ENCODE data around the gene ABCD1. TPM values are rescaled to one million over a fixed set of nuclear protein-coding genes. Genes with fewer than 3 reads are reported as not detected.
A peak's percentile ranks its signal among the peaks of the same experiment; 100 is the strongest.

Gene ABCD1
- total RNA-seq, 3 donors from 2014 or later: 10.2 to 27.8 (median 10.5) TPM

- TF ChIP-seq POLR2A (IDR thresholded peaks at IDR 0.05): no peak
- no peak for TF ChIP-seq CTCF (IDR thresholded peaks at IDR 0.05)
- no peak for TF ChIP-seq POLR2AphosphoS5 (IDR thresholded peaks at IDR 0.05)
- no peak for DNase-seq (ENCODE audit: low spot score in 2 of 2)
- Histone ChIP-seq H3K4me1 (no peaks in the 10 kb centered on the region), H3K27ac (peak overlapping the region in 1 of 2 donors; percentile 23), H3K4me3 (no peak overlapping the region), H3K9me3 (peaks cover 5% of the 10 kb centered on the region in 2 donors), H3K27me3 (peaks cover 0 to 23% of the 10 kb centered on the region in 2 donors), H3K36me3 (no peaks in the 10 kb centered on the region)
- intact Hi-C loops (cut with DNase I; ENCODE audit: low total_unique reads): no loop called here
Measured at GRCh38 chrX:153732401-153732800, 7.7 kb downstream of the ABCD1 start.

DNA sequence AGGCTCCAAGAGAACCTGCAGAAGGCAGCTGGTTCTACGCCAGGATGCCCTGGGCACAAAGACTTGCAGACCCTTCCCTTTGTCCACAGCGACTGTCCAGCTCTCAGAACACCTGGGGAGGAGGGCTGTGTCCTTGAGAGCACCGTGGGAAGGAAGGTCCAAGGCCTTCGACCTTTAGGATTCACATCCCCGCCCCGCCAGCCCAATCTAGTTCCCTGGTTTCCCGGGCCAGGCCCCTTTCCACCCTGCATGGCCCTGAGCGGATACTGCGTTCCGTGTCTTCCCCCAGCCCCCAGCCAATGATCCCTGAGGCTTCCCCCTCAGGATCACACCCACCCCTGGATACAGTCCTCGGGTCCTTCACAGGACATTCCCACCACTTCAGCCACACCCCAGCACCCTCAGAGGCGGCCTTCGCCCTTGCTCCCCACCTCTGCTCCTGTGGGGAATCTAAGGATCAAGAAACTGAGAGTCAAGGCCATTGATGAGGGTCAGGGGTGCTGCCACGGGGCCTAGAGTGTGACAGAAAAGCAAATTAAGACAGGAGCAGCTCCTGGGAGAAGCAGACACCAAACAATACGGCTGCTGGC, 9.1 kb downstream of the ABCD1 start:
- H3K9me3 ChIP-seq: peaks cover 5% of the 10 kb centered on the region in 2 donors
- no peak for DNase-seq (ENCODE audit: low spot score in 2 of 2)
- TF ChIP-seq CTCF (IDR thresholded peaks at IDR 0.05) (no peak), POLR2A (IDR thresholded peaks at IDR 0.05) (no peak), POLR2AphosphoS5 (IDR thresholded peaks at IDR 0.05) (no peak)
- no peaks in the 10 kb centered on the region for H3K36me3 ChIP-seq
- H3K4me1 ChIP-seq: no peaks in the 10 kb centered on the region
- intact Hi-C loops (cut with DNase I; ENCODE audit: low total_unique reads): no loop called here
- H3K27ac ChIP-seq: no peak overlapping the region
- no peak overlapping the region for H3K4me3 ChIP-seq
- H3K27me3 ChIP-seq: peaks cover 0 to 25% of the 10 kb centered on the region in 2 donors

- TF ChIP-seq POLR2AphosphoS5 (IDR thresholded peaks at IDR 0.05) (no peak), CTCF (IDR thresholded peaks at IDR 0.05) (no peak), POLR2A (IDR thresholded peaks at IDR 0.05) (no peak)
- no peaks in the 10 kb centered on the region for H3K4me1 ChIP-seq
- no peak for DNase-seq (ENCODE audit: low spot score in 2 of 2)
- no peaks in the 10 kb centered on the region for H3K36me3 ChIP-seq
- no peak overlapping the region for H3K27ac ChIP-seq
- peaks cover 0 to 22% of the 10 kb centered on the region in 2 donors for H3K27me3 ChIP-seq
- H3K9me3 ChIP-seq: peaks cover 5% of the 10 kb centered on the region in 2 donors
- no peak overlapping the region for H3K4me3 ChIP-seq
- intact Hi-C loops (cut with DNase I; ENCODE audit: low total_unique reads): no loop called here
Measured at GRCh38 chrX:153734871-153735270, 10.2 kb downstream of the ABCD1 start.

- no peaks in the 10 kb centered on the region for H3K4me1 ChIP-seq
- no peaks in the 10 kb centered on the region for H3K36me3 ChIP-seq
- H3K27ac ChIP-seq: no peak overlapping the region
- no peak overlapping the region for H3K4me3 ChIP-seq
- intact Hi-C loops (cut with DNase I; ENCODE audit: low total_unique reads): no loop called here
- no peak for TF ChIP-seq POLR2AphosphoS5 (IDR thresholded peaks at IDR 0.05)
- peaks cover 5% of the 10 kb centered on the region in 2 donors for H3K9me3 ChIP-seq
- no peak for DNase-seq (ENCODE audit: low spot score in 2 of 2)
- peaks cover 0 to 20% of the 10 kb centered on the region in 2 donors for H3K27me3 ChIP-seq
Measured at GRCh38 chrX:153735274-153735673, 10.6 kb downstream of the ABCD1 start.

GRCh38 chrX:153736071-153736820, 11.6 kb downstream of the ABCD1 start:
- H3K36me3 ChIP-seq: no peaks in the 10 kb centered on the region
- intact Hi-C loops (cut with DNase I; ENCODE audit: low total_unique reads): no loop called here
- H3K27me3 ChIP-seq: peaks cover 0 to 20% of the 10 kb centered on the region in 2 donors
- H3K9me3 ChIP-seq: peaks cover 5% of the 10 kb centered on the region in 2 donors
- no peak overlapping the region for H3K4me3 ChIP-seq
- no peak overlapping the region for H3K27ac ChIP-seq
- DNase-seq (ENCODE audit: low spot score in 2 of 2): no peak
- no peaks in the 10 kb centered on the region for H3K4me1 ChIP-seq
- TF ChIP-seq POLR2AphosphoS5 (IDR thresholded peaks at IDR 0.05) (no peak), CTCF (IDR thresholded peaks at IDR 0.05) (no peak), POLR2A (IDR thresholded peaks at IDR 0.05) (no peak)

Measured in breast epithelium (tissue), 4 donors.